AG04450 (cell line): ENCODE data around the gene TMEM143. TPM values are rescaled to one million over a fixed set of nuclear protein-coding genes. Genes with fewer than 3 reads are reported as not detected.

Experiments used
- CTCF ChIA-PET: fragments of 300-600, 350-600 bp; formaldehyde crosslinking; extraction: SDS; loops from one replicate; lab custom pipeline; 2022; ENCODE audit warnings: antibody characterized with exemption, inconsistent platforms; lab: Charles Lee
- POLR2A ChIA-PET: fragments of 350-600 bp; formaldehyde crosslinking; extraction: SDS; loops from one replicate; lab custom pipeline; 2021; ENCODE audit warnings: antibody characterized with exemption, inconsistent platforms; lab: Yijun Ruan, JAX
- DNase-seq: peaks from one replicate; pipeline ENCODE4 v3.0.0-alpha.2; 2011; ENCODE audit warnings: low read depth, low spot score
- H3K27ac ChIP-seq: one replicate; pipeline ENCODE4 v1.5.1; 2012; ENCODE audit warnings: low read depth, low read length, control low read depth
- H3K27me3 ChIP-seq: one replicate; pipeline ENCODE4 v1.6.0; 2012; ENCODE audit warnings: low read length; ENCODE audit not compliant: control insufficient read depth, insufficient read depth
- H3K4me3 ChIP-seq: 2 replicates; pipeline ENCODE4 v1.5.1; 2011; ENCODE audit warnings: mild to moderate bottlenecking, low read depth, low read length, control low read depth
- H3K9me3 ChIP-seq: 2 replicates; pipeline ENCODE4 v1.5.1; 2012; ENCODE audit warnings: low read length; ENCODE audit not compliant: control insufficient read depth, insufficient read depth
- polyA plus RNA-seq: library from polyadenylated mRNA; depleted of rRNA; stranded (reverse); fragments of >200 nt; gene quantifications from 2 replicates; pipeline ENCODE4 v1.2.3, GENCODE V29; 2011
- TF ChIP-seq, protein P1 (sequence below): IDR thresholded peaks from 2 replicates; pipeline ENCODE4 v1.5.1; 2011; ENCODE audit warnings: low read depth, low read length, control low read depth, inconsistent platforms

Gene TMEM143
- polyA plus RNA-seq, 1 experiment: 5.1 TPM

DNA sequence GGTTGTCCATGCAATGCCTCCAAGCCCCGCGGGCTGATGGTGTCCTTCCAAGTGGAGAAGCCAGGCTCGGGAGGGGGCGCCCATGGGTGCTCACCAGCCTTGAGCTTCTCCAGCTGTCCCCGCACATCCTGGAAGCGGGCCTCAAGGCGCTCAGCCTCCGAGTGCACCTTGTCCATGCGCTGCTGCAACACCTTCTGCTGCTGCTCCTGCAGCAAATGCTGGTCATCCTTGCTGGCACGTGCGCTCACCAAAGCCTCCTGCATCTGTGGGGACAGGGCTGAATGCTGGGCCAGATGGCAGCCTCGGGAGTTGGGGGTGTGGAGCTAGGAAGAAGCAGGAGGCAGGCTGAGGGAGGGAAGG lies 61.2 kb downstream of the TMEM143 start:
- Histone ChIP-seq H3K27me3 (peaks cover 21% of the 10 kb centered on the region), H3K4me3 (no peak overlapping the region), H3K9me3 (peaks cover 2% of the 10 kb centered on the region; the same call in 1 of the 2 replicates), H3K27ac (no peak overlapping the region)
- ChIA-PET POLR2A (no interaction called here), CTCF (no interaction called here)
- DNase-seq: no peak
- TF ChIP-seq, protein P1, sequence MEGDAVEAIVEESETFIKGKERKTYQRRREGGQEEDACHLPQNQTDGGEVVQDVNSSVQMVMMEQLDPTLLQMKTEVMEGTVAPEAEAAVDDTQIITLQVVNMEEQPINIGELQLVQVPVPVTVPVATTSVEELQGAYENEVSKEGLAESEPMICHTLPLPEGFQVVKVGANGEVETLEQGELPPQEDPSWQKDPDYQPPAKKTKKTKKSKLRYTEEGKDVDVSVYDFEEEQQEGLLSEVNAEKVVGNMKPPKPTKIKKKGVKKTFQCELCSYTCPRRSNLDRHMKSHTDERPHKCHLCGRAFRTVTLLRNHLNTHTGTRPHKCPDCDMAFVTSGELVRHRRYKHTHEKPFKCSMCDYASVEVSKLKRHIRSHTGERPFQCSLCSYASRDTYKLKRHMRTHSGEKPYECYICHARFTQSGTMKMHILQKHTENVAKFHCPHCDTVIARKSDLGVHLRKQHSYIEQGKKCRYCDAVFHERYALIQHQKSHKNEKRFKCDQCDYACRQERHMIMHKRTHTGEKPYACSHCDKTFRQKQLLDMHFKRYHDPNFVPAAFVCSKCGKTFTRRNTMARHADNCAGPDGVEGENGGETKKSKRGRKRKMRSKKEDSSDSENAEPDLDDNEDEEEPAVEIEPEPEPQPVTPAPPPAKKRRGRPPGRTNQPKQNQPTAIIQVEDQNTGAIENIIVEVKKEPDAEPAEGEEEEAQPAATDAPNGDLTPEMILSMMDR: no peak

GRCh38 chr19:48301886-48302599 lies 61.7 kb downstream of the TMEM143 start:
- Histone ChIP-seq H3K9me3 (peaks cover 2% of the 10 kb centered on the region; the same call in 1 of the 2 replicates), H3K4me3 (no peak overlapping the region), H3K27ac (no peak overlapping the region), H3K27me3 (peaks cover 21% of the 10 kb centered on the region)
- ChIA-PET POLR2A (no interaction called here), CTCF (no interaction called here)
- DNase-seq: no peak
- TF ChIP-seq, protein P1: no peak

GRCh38 chr19:48297975-48298374 lies 65.8 kb downstream of the TMEM143 start:
- CTCF ChIA-PET: no interaction called here
- Histone ChIP-seq H3K9me3 (peaks cover 2% of the 10 kb centered on the region; the same call in 1 of the 2 replicates), H3K27ac (no peak overlapping the region), H3K4me3 (no peak overlapping the region), H3K27me3 (peaks cover 12% of the 10 kb centered on the region)
- TF ChIP-seq, protein P1: no peak
- DNase-seq: no peak
- POLR2A ChIA-PET: interaction anchor here (0.5 kb wide), 1 partner anchor 25 kb away, joined by 3 read pairs; no protein-coding TSS in a partner anchor

- H3K27me3 ChIP-seq: peaks cover 8% of the 10 kb centered on the region
- peaks cover 2% of the 10 kb centered on the region; the same call in 1 of the 2 replicates for H3K9me3 ChIP-seq
- CTCF ChIA-PET: interaction anchor here (1.4 kb wide), 1 partner anchor 30 kb away, joined by 3 read pairs; no protein-coding TSS in a partner anchor
- POLR2A ChIA-PET: interaction anchor here (0.5 kb wide), 1 partner anchor 24 kb away, joined by 3 read pairs; no protein-coding TSS in a partner anchor
- H3K4me3 ChIP-seq: no peak overlapping the region
- TF ChIP-seq, protein P1: no peak
- no peak for DNase-seq
- no peak overlapping the region for H3K27ac ChIP-seq
Measured at GRCh38 chr19:48296963-48297734, 66.6 kb downstream of the TMEM143 start.
